Coronary artery (tissue), 2 donors: ENCODE measurements around the gene SEC23B.

ENCODE experiments used
- DNase-seq: peaks from one replicate; pipeline ENCODE4 v3.0.0-alpha.2; 2017; ENCODE audit warnings: low spot score
- H3K27ac ChIP-seq, 2 donors: fragments of 200-600 bp; sonication (generic); one replicate each; pipeline ENCODE4 v1.5.1; 2016 to 2019
- H3K4me3 ChIP-seq: fragments of 200-600 bp; sonication (generic); 2 replicates; pipeline ENCODE4 v1.5.1; 2016; ENCODE audit warnings: mild to moderate bottlenecking, moderate library complexity
- TF ChIP-seq, protein P1 (sequence below): fragments of 200-600 bp; sonication (generic); IDR thresholded peaks from one replicate; pipeline ENCODE4 v1.5.1; 2019; ENCODE audit warnings: antibody characterized with exemption

The SEC23B gene

GRCh38 chr20:18507218-18508191 lies at the start of gene SEC23B:
SEC23B (plus strand) TSS chr20:18507940; CDS start chr20:18510836, 2,896 bp downstream.
- H3K27ac ChIP-seq, result peak within 1 kb of the TSS; percentile 81 to 97
- TF ChIP-seq, protein P1, sequence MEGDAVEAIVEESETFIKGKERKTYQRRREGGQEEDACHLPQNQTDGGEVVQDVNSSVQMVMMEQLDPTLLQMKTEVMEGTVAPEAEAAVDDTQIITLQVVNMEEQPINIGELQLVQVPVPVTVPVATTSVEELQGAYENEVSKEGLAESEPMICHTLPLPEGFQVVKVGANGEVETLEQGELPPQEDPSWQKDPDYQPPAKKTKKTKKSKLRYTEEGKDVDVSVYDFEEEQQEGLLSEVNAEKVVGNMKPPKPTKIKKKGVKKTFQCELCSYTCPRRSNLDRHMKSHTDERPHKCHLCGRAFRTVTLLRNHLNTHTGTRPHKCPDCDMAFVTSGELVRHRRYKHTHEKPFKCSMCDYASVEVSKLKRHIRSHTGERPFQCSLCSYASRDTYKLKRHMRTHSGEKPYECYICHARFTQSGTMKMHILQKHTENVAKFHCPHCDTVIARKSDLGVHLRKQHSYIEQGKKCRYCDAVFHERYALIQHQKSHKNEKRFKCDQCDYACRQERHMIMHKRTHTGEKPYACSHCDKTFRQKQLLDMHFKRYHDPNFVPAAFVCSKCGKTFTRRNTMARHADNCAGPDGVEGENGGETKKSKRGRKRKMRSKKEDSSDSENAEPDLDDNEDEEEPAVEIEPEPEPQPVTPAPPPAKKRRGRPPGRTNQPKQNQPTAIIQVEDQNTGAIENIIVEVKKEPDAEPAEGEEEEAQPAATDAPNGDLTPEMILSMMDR, result no peak
- peak within 1 kb of the TSS; percentile 84 for H3K4me3 ChIP-seq
- peak; percentile 98 for DNase-seq

DNA sequence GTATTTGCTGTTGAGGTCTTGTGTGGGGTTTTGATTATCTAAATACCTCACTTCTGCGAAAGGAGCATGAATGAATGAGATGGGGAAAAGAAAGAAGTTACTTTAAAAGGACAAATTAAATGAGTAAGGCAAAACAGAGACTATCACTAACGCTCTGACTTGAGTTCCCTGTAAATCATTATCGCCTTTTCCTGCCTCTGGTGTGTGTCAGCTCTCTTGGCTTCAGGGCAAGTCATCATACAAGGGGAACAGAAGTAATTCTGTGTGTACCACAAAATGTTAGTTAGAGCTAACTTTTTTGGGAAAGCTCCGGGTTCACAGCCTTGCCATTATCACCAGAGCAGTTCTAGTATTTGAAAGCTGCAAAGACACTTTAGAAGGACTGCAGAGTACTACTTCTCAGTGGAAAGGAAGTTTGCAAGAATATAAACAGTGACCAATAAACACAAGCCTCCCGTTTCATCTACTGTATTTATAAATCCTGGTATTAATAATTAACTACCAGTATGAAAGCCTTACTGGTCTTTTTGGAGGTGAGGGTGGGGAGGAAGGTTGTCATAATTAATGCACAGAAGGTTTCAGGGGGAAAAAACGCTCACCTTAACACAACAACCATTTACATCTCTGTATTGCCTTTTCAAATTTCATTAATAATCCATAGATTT lies 42.1 kb upstream of the SEC23B start:
- no peak overlapping the region for H3K4me3 ChIP-seq
- TF ChIP-seq, protein P1, result no peak
- no peak for DNase-seq
- no peak overlapping the region for H3K27ac ChIP-seq

DNA sequence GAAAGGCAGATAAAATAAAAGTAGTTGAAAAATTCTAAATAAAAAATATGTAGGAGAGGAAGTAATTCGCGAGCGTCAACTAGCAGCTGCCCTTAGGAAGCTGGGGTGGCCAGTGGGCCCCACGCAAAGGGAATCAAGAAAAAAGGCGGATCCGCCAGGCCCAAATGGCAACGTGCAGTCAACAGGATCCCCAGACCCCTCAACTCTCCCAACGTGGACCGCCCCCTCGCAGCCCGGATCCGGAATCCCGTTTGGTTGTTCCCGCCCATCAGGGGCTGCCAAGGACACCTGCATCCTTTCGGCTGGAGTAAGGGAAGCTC lies 41.2 kb upstream of the SEC23B start:
- peak overlapping the region; percentile 51 to 83 for H3K27ac ChIP-seq
- peak overlapping the region; percentile 74 for H3K4me3 ChIP-seq
- TF ChIP-seq, protein P1, result no peak
- no peak for DNase-seq

- TF ChIP-seq, protein P1, result no peak
- Histone ChIP-seq H3K27ac (peak within 1 kb of the TSS; percentile 51 to 83), H3K4me3 (peak within 1 kb of the TSS; percentile 74)
- DNase-seq, result peak; percentile 96
Measured at GRCh38 chr20:18466894-18467730, 40.6 kb upstream of the SEC23B start, which contains the start of the genes DZANK1 and POLR3F. DZANK1 (minus strand) TSS chr20:18467030; CDS start chr20:18465358, 1,672 bp downstream. POLR3F (plus strand) TSS chr20:18467390; CDS start chr20:18467507, 117 bp downstream.

DNA sequence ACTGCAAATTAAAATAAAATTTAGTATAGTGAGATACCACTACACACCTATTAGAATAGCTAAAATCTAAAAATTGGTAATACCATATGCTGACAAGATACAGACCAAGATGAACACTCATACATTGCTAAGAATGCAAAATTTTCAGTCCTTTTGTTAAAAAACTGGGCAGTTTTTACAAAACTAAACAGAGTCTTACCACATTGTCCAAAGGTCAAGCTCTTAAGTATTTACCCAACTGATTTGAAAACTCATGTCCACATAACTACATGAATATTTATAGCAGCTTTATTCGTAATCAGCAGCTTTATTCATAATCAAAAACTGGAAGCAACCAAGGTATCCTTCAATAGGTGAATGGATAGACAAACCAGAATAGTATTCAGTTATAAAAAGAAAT lies 30.5 kb upstream of the SEC23B start:
- DNase-seq, result no peak
- H3K4me3 ChIP-seq, result no peak overlapping the region
- no peak overlapping the region for H3K27ac ChIP-seq
- TF ChIP-seq, protein P1, result no peak

DNA sequence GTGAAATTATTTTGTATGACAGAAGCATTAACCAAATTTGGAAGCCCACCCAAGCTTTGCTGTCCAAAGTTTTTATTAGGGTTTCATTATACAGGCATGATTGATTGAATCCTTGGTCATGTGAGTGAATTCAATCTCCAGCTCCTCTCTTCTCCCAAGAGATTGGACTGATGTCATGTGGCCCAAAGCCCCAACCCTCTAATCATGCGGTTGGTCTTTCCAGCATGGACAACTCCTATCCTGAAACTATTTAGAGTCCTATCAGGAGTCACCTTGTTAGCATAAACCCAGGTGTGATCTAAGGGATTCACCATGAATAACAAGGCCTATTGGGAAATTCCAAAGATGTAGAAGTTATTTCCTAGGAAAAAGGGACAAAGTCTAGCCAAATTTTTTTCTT lies 29.9 kb upstream of the SEC23B start:
- H3K4me3 ChIP-seq, result no peak overlapping the region
- no peak overlapping the region for H3K27ac ChIP-seq
- DNase-seq, result no peak
- TF ChIP-seq, protein P1, result no peak
